A204.1 (cell line): Measurements from ENCODE around the gene LPAR2.
"Not testable (repeated sequence)": the region's sequence is repeated elsewhere in the genome, so short reads cannot be mapped to it uniquely, and the experiment has no call there.

Source experiments
- FAIRE-seq: peaks from 2 replicates; lab custom pipeline; 2012; peaks lifted over from hg19 to GRCh38; lab: Jason Lieb, UNC

LPAR2 gene

GRCh38 chr19:19630426-19630825 is 2.4 kb upstream of the LPAR2 start:
- no peak for FAIRE-seq

DNA sequence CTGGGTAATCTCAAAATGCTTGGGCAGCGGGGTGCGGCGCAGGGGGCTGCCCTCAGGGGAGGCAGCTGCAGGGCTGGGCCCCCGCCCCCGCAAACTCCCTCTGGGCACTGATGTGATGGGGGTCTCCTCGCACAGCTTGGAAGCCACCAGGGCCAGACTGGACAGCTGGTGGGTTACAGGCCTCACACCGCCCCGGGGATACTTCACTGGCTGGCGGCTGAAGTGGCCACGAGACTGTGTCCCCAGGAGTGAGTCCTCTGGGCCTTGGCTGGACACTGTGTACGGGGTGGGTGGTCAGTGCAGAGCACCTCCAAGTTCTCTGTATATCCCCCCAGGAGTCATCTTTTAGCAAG is 2.0 kb upstream of the LPAR2 start:
- no peak for FAIRE-seq

DNA sequence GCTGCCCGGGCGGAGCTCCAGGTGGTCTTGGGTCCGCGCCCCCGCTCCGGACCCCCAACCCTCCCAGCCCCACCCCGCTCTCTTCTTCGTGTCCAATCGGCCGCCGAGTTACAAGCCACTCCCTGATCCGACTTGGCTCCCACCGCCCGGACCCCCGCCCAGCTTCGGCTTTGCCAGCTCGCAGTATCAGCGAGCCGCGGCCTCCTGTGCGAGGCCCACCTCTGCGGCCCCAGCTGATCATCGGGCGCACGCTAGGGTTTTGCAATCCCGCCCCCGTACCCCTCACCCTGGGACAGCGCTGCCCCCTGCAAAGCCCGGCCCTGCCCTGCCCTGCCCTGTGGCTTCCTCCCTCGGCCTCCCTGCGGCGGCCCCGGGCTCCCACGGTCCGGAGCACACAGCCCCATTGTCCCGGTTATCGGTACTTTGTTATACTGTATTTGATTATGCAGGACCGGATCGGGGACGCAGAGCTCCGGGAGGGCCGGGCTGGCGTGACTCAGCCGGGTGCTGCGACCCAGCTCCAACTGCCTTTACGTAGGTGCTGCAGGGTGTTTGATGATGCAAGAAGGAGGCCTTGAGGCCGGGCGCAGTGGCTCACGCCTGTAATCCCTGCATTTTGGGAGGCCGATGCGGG is 598 bp upstream of the LPAR2 start:
- no peak for FAIRE-seq

GRCh38 chr19:19626516-19627472 is 1.2 kb downstream of the LPAR2 start:
- no peak for FAIRE-seq

- no peak for FAIRE-seq
Measured at GRCh38 chr19:19624032-19624570, 3.9 kb downstream of the LPAR2 start.

- no peak for FAIRE-seq
Measured at GRCh38 chr19:19623383-19623782, 4.6 kb downstream of the LPAR2 start.

DNA sequence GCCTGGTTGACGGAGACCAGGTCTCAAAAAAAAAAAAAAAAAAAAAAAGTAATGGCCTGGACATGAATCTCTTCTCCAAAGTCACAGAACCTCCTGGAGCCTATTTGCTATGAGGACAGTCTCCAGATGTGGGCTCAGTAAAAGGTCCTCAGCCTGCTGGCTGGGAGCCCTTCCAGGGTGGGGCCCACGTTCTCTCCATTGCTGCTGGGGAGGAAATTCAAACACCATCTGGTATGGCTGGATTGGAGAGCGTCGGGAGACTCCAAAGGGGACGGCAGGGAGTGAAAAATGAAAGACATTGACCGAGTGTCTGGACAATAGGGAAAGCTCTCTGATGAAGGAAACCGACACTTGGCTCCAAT is 8.2 kb downstream of the LPAR2 start:
- FAIRE-seq = no peak

DNA sequence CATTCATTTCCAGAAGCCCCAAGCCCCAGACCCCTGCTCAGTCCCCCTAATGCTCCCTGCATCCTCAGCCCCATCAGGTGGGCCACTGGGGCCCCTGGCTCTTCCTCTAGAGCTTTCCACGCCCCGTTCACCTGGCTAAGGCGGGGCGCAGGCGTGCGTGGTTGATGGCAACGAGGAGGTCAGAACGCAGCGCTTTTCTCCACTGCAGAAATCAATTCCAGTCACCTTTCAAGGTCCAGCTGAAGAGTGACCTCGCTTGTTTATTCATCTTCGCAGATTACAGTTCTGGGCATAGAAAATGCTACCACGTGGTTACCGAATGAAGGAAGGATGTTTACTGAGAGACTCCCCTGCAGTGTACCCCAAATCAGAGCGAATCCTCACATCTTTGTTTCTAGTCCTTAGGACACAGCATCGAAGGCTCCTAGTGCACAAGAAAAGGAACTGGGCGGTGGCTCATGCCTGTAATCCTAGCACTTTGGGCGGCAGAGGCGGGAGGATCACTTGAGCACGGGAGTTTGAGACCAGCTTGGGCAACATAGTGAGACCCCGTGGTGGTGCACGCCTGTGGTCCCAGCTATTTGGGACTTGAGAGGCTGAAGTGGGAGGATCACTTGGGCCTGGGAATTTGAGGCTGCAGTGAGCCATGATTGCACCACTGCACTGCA is 8.7 kb downstream of the LPAR2 start:
- no peak for FAIRE-seq

- FAIRE-seq = peak; percentile 78
Measured at GRCh38 chr19:19618219-19619051, 9.6 kb downstream of the LPAR2 start, which contains the start of gene PBX4. TSS of gene PBX4 (minus strand) at chr19:19618687. CDS start at chr19:19618629, 58 bp downstream.

GRCh38 chr19:19615086-19615485 is 12.9 kb downstream of the LPAR2 start:
- no peak for FAIRE-seq

DNA sequence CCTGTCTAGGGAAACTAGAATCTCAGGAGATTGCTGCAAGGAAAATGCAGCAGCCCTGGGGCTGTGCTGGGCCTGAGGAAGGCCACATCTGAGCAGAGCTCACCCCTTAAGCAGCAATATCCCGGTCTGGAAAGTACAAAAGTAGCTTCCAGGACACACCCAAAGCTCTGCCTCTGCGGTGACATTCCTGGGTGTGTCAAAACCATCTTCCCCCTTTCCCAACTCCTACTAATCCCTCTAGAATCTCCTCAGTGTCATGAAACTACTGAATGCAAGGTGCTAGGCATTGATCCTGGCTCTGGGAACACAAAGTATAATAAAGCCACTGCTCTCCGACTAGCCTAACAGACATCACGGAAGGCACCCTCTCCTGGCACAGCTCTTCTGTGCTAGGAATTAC is 14.5 kb downstream of the LPAR2 start:
- FAIRE-seq = no peak

- FAIRE-seq = no peak
Measured at GRCh38 chr19:19610376-19611202, 17.4 kb downstream of the LPAR2 start.

- not testable (repeated sequence) for FAIRE-seq
Measured at GRCh38 chr19:19606686-19607085, 21.3 kb downstream of the LPAR2 start.

DNA sequence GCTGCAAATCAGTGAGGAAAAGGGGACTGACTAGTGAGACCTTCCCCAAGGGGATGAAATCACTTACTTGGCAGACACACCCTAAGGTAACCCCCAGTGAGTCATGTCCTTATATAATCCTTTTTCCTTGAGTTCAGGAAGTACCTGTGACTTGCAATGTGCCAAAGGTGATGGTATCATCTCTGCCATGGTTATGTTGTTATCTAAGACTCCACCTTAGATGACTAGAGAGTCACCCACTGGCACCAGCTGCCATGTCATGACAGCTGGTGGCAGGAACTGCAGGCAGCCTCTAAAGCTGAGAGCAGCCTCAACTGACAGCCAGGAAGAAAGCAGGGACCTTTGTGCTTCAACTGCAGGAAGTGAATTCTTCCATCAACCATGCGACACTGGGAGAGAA is 22.0 kb downstream of the LPAR2 start:
- FAIRE-seq = no peak

- FAIRE-seq = no peak
Measured at GRCh38 chr19:19602713-19603324, 25.2 kb downstream of the LPAR2 start.

- FAIRE-seq = no peak
Measured at GRCh38 chr19:19602136-19602712, 25.8 kb downstream of the LPAR2 start.

GRCh38 chr19:19600793-19601330 is 27.2 kb downstream of the LPAR2 start:
- FAIRE-seq = no peak

DNA sequence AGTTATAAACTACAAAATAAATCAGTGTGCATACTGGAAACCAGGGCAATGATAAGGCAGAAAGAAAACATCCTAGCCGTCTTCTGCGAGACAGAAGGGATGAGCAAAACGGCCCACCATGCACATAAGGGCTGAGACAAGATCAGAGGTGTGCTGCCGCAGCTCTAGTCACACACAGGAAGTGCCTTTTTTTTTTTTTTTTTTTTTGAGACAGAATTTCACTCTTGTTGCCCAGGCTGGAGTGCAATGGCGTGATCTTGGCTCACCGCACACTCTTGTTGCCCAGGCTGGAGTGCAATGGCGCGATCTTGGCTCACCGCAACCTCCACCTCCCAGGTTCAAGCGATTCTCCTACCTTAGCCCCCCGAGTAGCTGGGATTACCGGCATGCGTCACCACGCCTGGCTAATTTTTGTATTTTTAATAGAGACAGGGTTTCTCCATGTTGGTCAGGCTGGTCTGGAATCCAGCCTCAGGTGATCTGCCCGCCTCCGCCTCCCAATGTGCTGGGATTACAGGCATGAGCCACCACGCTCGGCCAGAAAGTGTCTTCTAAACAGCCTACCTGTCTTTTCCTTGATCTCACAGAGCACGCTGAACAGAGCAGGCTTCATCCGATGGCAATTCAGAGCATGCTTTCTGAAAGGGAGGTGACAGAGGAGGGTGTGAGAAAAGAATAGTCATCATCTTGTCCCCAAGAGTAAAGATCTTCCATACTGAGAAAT is 29.1 kb downstream of the LPAR2 start:
- FAIRE-seq = not testable (repeated sequence)

DNA sequence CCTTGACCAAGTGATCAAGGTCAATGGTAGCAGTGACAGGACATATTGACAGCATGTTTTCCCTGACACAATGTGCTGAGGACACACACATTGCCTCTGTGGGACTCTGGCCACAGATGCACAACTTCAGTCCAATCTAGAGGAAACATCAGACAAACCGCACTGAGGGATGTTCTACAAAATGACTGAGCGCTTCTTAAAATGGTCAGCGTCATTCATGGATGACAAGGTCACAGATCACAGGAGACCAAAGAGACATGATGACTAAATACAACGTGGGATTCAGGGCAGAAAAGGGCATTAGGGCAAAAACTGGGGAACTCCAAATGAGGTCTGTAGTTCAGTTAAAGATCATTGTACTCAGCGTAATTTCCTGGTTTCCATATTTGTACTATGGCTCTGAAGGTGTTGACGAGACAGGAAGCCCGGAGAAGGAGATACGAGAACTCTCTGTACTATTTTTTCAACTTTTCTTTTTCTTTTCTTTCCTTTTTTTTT is 30.2 kb downstream of the LPAR2 start:
- FAIRE-seq = no peak
